ENCODE data around the gene PLAGL1.

GRCh38 chr6:143964674-143965081 lies 43.4 kb downstream of the PLAGL1 start:
- no peak for TF ChIP-seq POLR2A (IDR thresholded peaks at IDR 0.05)
- TF ChIP-seq, protein P1, sequence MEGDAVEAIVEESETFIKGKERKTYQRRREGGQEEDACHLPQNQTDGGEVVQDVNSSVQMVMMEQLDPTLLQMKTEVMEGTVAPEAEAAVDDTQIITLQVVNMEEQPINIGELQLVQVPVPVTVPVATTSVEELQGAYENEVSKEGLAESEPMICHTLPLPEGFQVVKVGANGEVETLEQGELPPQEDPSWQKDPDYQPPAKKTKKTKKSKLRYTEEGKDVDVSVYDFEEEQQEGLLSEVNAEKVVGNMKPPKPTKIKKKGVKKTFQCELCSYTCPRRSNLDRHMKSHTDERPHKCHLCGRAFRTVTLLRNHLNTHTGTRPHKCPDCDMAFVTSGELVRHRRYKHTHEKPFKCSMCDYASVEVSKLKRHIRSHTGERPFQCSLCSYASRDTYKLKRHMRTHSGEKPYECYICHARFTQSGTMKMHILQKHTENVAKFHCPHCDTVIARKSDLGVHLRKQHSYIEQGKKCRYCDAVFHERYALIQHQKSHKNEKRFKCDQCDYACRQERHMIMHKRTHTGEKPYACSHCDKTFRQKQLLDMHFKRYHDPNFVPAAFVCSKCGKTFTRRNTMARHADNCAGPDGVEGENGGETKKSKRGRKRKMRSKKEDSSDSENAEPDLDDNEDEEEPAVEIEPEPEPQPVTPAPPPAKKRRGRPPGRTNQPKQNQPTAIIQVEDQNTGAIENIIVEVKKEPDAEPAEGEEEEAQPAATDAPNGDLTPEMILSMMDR (IDR thresholded peaks at IDR 0.05) = no peak

Measured in heart left ventricle (tissue), 13 donors.